ENCODE measurements around the gene PXDN. TPM values are rescaled to one million over a fixed set of nuclear protein-coding genes. Genes with fewer than 3 reads are reported as not detected.

The PXDN gene
- polyA plus RNA-seq, 4 donors: 168 to 180 (median 173) TPM

GRCh38 chr2:1673160-1673944, 71.0 kb downstream of the PXDN start:
- no peak for DNase-seq (ENCODE audit: low read depth in 4 of 4, low spot score in 3 of 4)

- DNase-seq (ENCODE audit: low read depth in 4 of 4, low spot score in 3 of 4): no peak
Measured at GRCh38 chr2:1672738-1673137, 71.6 kb downstream of the PXDN start.

GRCh38 chr2:1671916-1672315, 72.4 kb downstream of the PXDN start:
- no peak for DNase-seq (ENCODE audit: low read depth in 4 of 4, low spot score in 3 of 4)

- DNase-seq (ENCODE audit: low read depth in 4 of 4, low spot score in 3 of 4): no peak
Measured at GRCh38 chr2:1670636-1671035, 73.7 kb downstream of the PXDN start.

- DNase-seq (ENCODE audit: low read depth in 4 of 4, low spot score in 3 of 4): no peak
Measured at GRCh38 chr2:1665761-1666505, 78.4 kb downstream of the PXDN start.

GRCh38 chr2:1664698-1665097, 79.6 kb downstream of the PXDN start:
- DNase-seq (ENCODE audit: low read depth in 4 of 4, low spot score in 3 of 4): no peak

- no peak for DNase-seq (ENCODE audit: low read depth in 4 of 4, low spot score in 3 of 4)
Measured at GRCh38 chr2:1664076-1664605, 80.2 kb downstream of the PXDN start.

- no peak for DNase-seq (ENCODE audit: low read depth in 4 of 4, low spot score in 3 of 4)
Measured at GRCh38 chr2:1663621-1664020, 80.7 kb downstream of the PXDN start.

- DNase-seq (ENCODE audit: low read depth in 4 of 4, low spot score in 3 of 4): no peak
Measured at GRCh38 chr2:1662606-1663180, 81.6 kb downstream of the PXDN start.

- no peak for DNase-seq (ENCODE audit: low read depth in 4 of 4, low spot score in 3 of 4)
Measured at GRCh38 chr2:1661891-1662605, 82.3 kb downstream of the PXDN start.

GRCh38 chr2:1660656-1661640, 83.4 kb downstream of the PXDN start:
- DNase-seq (ENCODE audit: low read depth in 4 of 4, low spot score in 3 of 4): no peak

- DNase-seq (ENCODE audit: low read depth in 4 of 4, low spot score in 3 of 4): no peak
Measured at GRCh38 chr2:1659951-1660565, 84.3 kb downstream of the PXDN start.

GRCh38 chr2:1658394-1659151, 85.7 kb downstream of the PXDN start:
- DNase-seq (ENCODE audit: low read depth in 4 of 4, low spot score in 3 of 4): no peak

- no peak for DNase-seq (ENCODE audit: low read depth in 4 of 4, low spot score in 3 of 4)
Measured at GRCh38 chr2:1656961-1657841, 87.1 kb downstream of the PXDN start.

GRCh38 chr2:1656326-1656960, 87.9 kb downstream of the PXDN start:
- no peak for DNase-seq (ENCODE audit: low read depth in 4 of 4, low spot score in 3 of 4)

- no peak for DNase-seq (ENCODE audit: low read depth in 4 of 4, low spot score in 3 of 4)
Measured at GRCh38 chr2:1655461-1655860, 88.9 kb downstream of the PXDN start.
